HEK293 (cell line): ENCODE data around the gene HMCN2.

Experiments
- BCL11A ChIP-seq: fragments of 450-650 bp; formaldehyde crosslinking; IDR thresholded peaks from 2 replicates; pipeline ENCODE4 v1.5.1; 2016; ENCODE audit warnings: low read depth, missing biosample characterization, missing genetic modification characterization
- HOXA7 ChIP-seq: sonication (generic); formaldehyde crosslinking; IDR thresholded peaks from 2 replicates; pipeline ENCODE4 v1.8.1; 2022; ENCODE audit warnings: missing genetic modification reagents, borderline replicate concordance
- KLF7 ChIP-seq: fragments of 450-650 bp; formaldehyde crosslinking; IDR thresholded peaks from 2 replicates; pipeline ENCODE4 v1.5.1; 2016; ENCODE audit warnings: missing biosample characterization, missing genetic modification characterization, borderline replicate concordance
- RBAK ChIP-seq: fragments of 450-650 bp; formaldehyde crosslinking; IDR thresholded peaks from 2 replicates; pipeline ENCODE4 v1.5.1; 2016; ENCODE audit warnings: missing biosample characterization, missing genetic modification characterization
- ZBTB20 ChIP-seq: fragments of 450-650 bp; formaldehyde crosslinking; IDR thresholded peaks from 2 replicates; pipeline ENCODE4 v1.5.1; 2016; ENCODE audit warnings: missing biosample characterization, missing genetic modification characterization
- ZBTB7A ChIP-seq: fragments of 450-650 bp; formaldehyde crosslinking; IDR thresholded peaks from 2 replicates; pipeline ENCODE4 v1.5.1; 2016; ENCODE audit warnings: low read depth, missing biosample characterization, missing genetic modification characterization
- ZIC2 ChIP-seq: fragments of 450-650 bp; formaldehyde crosslinking; IDR thresholded peaks from 2 replicates; pipeline ENCODE4 v1.5.1; 2016; ENCODE audit warnings: missing biosample characterization, missing genetic modification characterization
- ZNF114 ChIP-seq: fragments of 450-650 bp; formaldehyde crosslinking; IDR thresholded peaks from 2 replicates; pipeline ENCODE4 v1.5.0; 2017; ENCODE audit warnings: missing biosample characterization, missing genetic modification characterization
- ZNF157 ChIP-seq: fragments of 450-650 bp; formaldehyde crosslinking; IDR thresholded peaks from 2 replicates; pipeline ENCODE4 v1.5.1; 2016; ENCODE audit warnings: missing biosample characterization, missing genetic modification characterization
- ZNF19 ChIP-seq: fragments of 450-650 bp; formaldehyde crosslinking; IDR thresholded peaks from 2 replicates; pipeline ENCODE4; 2016; ENCODE audit warnings: missing biosample characterization, missing genetic modification characterization, low read depth
- ZNF24 ChIP-seq: fragments of 450-650 bp; formaldehyde crosslinking; IDR thresholded peaks from 2 replicates; pipeline ENCODE4 v1.5.1; 2016; ENCODE audit warnings: missing biosample characterization, missing genetic modification characterization
- ZNF274 ChIP-seq, 2 experiments: fragments of 200-500 bp in 1 of 2; fragments of 450-650 bp in 1 of 2; sonication (Bioruptor generic) in 1 of 2; formaldehyde crosslinking in 1 of 2; IDR thresholded peaks; 2 replicates each; pipeline versions ENCODE4 v1.5.1 to v1.6.1; 2014 to 2016; ENCODE audit warnings: borderline replicate concordance in 1 of 2, inconsistent platforms in 1 of 2, low read length in 1 of 2, missing biosample characterization in 1 of 2, missing genetic modification characterization in 1 of 2
- ZNF324 ChIP-seq: fragments of 450-650 bp; formaldehyde crosslinking; IDR thresholded peaks from 2 replicates; pipeline ENCODE4 v1.5.1; 2016; ENCODE audit warnings: missing biosample characterization, missing genetic modification characterization
- ZNF426 ChIP-seq: fragments of 450-650 bp; formaldehyde crosslinking; IDR thresholded peaks from 2 replicates; pipeline ENCODE4 v1.5.1; 2017; ENCODE audit warnings: missing biosample characterization, missing genetic modification characterization, mild to moderate bottlenecking, inconsistent platforms, moderate library complexity
- ZNF514 ChIP-seq: fragments of 450-650 bp; formaldehyde crosslinking; IDR thresholded peaks from 2 replicates; pipeline ENCODE4 v1.5.1; 2016; ENCODE audit warnings: missing biosample characterization, missing genetic modification characterization
- ZNF521 ChIP-seq: fragments of 450-650 bp; formaldehyde crosslinking; IDR thresholded peaks from 2 replicates; pipeline ENCODE4 v1.5.1; 2017; ENCODE audit warnings: missing biosample characterization, mild to moderate bottlenecking, missing genetic modification characterization
- ZNF548 ChIP-seq: fragments of 450-650 bp; formaldehyde crosslinking; IDR thresholded peaks from 2 replicates; pipeline ENCODE4 v1.5.1; 2016; ENCODE audit warnings: missing biosample characterization, missing genetic modification characterization
- ZNF571 ChIP-seq: fragments of 450-650 bp; formaldehyde crosslinking; IDR thresholded peaks from 2 replicates; pipeline ENCODE4 v1.5.0; 2017; ENCODE audit warnings: missing biosample characterization, missing genetic modification characterization
- ZNF600 ChIP-seq: fragments of 450-650 bp; formaldehyde crosslinking; IDR thresholded peaks from 2 replicates; pipeline ENCODE4 v1.5.1; 2016; ENCODE audit warnings: missing biosample characterization, missing genetic modification characterization
- ZNF629 ChIP-seq: fragments of 450-650 bp; formaldehyde crosslinking; IDR thresholded peaks from 2 replicates; pipeline ENCODE4 v1.5.1; 2017; ENCODE audit warnings: missing biosample characterization, missing genetic modification characterization
- ZNF658 ChIP-seq: fragments of 450-650 bp; formaldehyde crosslinking; IDR thresholded peaks from 2 replicates; pipeline ENCODE4; 2016; ENCODE audit warnings: missing biosample characterization, missing genetic modification characterization
- TF ChIP-seq, protein P1 (sequence below): fragments of 450-650 bp; formaldehyde crosslinking; IDR thresholded peaks from 2 replicates; pipeline ENCODE4 v1.5.1; 2016; ENCODE audit warnings: missing biosample characterization, missing genetic modification characterization
- TF ChIP-seq, protein P2 (sequence below): fragments of 450-650 bp; formaldehyde crosslinking; IDR thresholded peaks from 2 replicates; pipeline ENCODE4 v1.5.1; 2016; ENCODE audit warnings: missing biosample characterization, missing genetic modification characterization
- TF ChIP-seq, protein P3 (sequence below): fragments of 450-650 bp; formaldehyde crosslinking; optimal IDR thresholded peaks from 2 replicates; pipeline ENCODE3; 2016; ENCODE audit warnings: missing biosample characterization, mild to moderate bottlenecking, missing genetic modification characterization
- TF ChIP-seq, protein P4 (sequence below): fragments of 450-650 bp; IDR thresholded peaks from 2 replicates; pipeline ENCODE4 v1.5.1; 2018; ENCODE audit warnings: missing biosample characterization, missing genetic modification characterization
- TF ChIP-seq, protein P5 (sequence below): fragments of 450-650 bp; formaldehyde crosslinking; IDR thresholded peaks from 2 replicates; pipeline ENCODE4 v1.5.1; 2016; ENCODE audit warnings: missing biosample characterization, missing genetic modification characterization
- TF ChIP-seq, protein P6 (sequence below): fragments of 450-650 bp; formaldehyde crosslinking; IDR thresholded peaks from 2 replicates; pipeline ENCODE4 v1.5.1; 2016; ENCODE audit warnings: missing biosample characterization, missing genetic modification characterization

The HMCN2 gene

DNA sequence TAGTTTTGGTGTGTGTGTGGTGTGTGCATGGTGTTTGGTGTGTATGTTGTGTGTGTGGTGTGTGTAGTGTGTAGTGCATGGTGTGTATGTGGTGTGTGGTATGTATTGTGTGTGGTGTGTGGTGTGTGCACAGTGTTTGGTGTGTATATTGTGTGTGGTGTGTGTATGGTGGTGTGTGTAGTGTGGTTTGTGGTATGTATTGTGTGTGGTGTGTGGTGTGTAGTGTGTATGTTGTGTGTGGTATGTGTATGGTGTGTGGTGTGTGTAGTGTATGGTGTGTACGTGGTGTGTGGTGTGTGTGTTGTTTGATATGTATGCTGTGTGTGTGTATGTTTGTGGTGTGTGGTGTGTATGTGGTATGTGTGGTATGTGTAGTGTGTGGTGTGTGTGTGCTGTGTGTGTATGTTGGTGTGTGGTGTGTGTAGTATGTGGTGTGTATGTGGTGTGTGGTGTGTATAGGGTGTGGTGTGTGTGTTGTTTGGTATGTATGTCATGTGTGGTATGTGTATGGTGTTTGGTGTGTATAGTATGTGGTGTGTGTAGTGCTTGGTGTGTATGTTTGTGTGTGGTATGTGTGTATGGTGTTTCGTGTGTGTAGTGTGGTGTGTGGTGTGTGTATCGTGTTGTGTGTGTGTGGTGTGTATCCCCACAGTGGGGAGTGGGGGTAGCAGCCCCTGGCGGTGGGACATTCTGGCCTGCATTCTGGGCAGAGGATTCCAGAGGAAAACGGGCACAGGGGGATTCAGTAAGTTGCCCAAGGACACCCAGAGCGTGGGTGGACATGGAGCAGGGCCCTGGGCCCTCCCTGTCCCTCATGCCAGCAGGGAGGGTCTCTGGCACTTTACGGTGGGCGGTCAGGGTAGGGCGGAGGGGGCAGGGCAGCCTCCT lies 79.7 kb downstream of the HMCN2 start (continued):
- TF ChIP-seq, protein P1, sequence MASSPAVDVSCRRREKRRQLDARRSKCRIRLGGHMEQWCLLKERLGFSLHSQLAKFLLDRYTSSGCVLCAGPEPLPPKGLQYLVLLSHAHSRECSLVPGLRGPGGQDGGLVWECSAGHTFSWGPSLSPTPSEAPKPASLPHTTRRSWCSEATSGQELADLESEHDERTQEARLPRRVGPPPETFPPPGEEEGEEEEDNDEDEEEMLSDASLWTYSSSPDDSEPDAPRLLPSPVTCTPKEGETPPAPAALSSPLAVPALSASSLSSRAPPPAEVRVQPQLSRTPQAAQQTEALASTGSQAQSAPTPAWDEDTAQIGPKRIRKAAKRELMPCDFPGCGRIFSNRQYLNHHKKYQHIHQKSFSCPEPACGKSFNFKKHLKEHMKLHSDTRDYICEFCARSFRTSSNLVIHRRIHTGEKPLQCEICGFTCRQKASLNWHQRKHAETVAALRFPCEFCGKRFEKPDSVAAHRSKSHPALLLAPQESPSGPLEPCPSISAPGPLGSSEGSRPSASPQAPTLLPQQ (tag by site-specific recombination) = no peak
- TF ChIP-seq ZNF629 (tag by site-specific recombination) = no peak
- peak; percentile 84 for TF ChIP-seq ZNF571 (tag by site-specific recombination)
- no peak for TF ChIP-seq HOXA7 (CRISPR knock-in tag)
- no peak for TF ChIP-seq ZNF426
- TF ChIP-seq, protein P2, sequence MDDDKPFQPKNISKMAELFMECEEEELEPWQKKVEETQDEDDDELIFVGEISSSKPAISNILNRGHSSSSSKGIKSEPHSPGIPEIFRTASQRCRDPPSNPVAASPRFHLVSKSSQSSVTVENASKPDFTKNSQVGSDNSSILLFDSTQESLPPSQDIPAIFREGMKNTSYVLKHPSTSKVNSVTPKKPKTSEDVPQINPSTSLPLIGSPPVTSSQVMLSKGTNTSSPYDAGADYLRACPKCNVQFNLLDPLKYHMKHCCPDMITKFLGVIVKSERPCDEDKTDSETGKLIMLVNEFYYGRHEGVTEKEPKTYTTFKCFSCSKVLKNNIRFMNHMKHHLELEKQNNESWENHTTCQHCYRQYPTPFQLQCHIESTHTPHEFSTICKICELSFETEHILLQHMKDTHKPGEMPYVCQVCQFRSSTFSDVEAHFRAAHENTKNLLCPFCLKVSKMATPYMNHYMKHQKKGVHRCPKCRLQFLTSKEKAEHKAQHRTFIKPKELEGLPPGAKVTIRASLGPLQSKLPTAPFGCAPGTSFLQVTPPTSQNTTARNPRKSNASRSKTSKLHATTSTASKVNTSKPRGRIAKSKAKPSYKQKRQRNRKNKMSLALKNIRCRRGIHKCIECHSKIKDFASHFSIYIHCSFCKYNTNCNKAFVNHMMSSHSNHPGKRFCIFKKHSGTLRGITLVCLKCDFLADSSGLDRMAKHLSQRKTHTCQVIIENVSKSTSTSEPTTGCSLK = no peak
- no peak for TF ChIP-seq ZBTB7A (tag by site-specific recombination)
- no peak for TF ChIP-seq ZNF514
- TF ChIP-seq, protein P3, sequence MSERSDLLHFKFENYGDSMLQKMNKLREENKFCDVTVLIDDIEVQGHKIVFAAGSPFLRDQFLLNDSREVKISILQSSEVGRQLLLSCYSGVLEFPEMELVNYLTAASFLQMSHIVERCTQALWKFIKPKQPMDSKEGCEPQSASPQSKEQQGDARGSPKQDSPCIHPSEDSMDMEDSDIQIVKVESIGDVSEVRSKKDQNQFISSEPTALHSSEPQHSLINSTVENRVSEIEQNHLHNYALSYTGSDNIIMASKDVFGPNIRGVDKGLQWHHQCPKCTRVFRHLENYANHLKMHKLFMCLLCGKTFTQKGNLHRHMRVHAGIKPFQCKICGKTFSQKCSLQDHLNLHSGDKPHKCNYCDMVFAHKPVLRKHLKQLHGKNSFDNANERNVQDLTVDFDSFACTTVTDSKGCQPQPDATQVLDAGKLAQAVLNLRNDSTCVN (tag by site-specific recombination) = peak; percentile 1
- no peak; the same call in 1 of the 2 replicates for TF ChIP-seq ZNF114 (tag by site-specific recombination)
- no peak for TF ChIP-seq ZNF19
- 0 out of 2 replicates have a peak, but pooled peaks have one; percentile 8 for TF ChIP-seq ZNF157 (tag by site-specific recombination)
- no peak for TF ChIP-seq ZNF600
- TF ChIP-seq ZNF324 = no peak
- TF ChIP-seq ZNF548 = no peak; the same call in 1 of the 2 replicates
- TF ChIP-seq ZNF658 = 0 out of 2 replicates have a peak, but pooled peaks have one; percentile 12
- peak; percentile 87; the same call in 1 of the 2 replicates for TF ChIP-seq ZNF521 (tag by site-specific recombination)
- 0 out of 2 replicates have a peak, but pooled peaks have one; percentile 19 for TF ChIP-seq KLF7 (tag by site-specific recombination)
- TF ChIP-seq ZIC2 (tag by site-specific recombination) = no peak; the same call in 1 of the 2 replicates
- TF ChIP-seq ZBTB20 (tag by site-specific recombination) = 0 out of 2 replicates have a peak, but pooled peaks have one; percentile 31
- TF ChIP-seq, protein P4, sequence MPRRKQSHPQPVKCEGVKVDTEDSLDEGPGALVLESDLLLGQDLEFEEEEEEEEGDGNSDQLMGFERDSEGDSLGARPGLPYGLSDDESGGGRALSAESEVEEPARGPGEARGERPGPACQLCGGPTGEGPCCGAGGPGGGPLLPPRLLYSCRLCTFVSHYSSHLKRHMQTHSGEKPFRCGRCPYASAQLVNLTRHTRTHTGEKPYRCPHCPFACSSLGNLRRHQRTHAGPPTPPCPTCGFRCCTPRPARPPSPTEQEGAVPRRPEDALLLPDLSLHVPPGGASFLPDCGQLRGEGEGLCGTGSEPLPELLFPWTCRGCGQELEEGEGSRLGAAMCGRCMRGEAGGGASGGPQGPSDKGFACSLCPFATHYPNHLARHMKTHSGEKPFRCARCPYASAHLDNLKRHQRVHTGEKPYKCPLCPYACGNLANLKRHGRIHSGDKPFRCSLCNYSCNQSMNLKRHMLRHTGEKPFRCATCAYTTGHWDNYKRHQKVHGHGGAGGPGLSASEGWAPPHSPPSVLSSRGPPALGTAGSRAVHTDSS (tag by site-specific recombination) = no peak
- 0 out of 2 replicates have a peak, but pooled peaks have one; percentile 15 for TF ChIP-seq BCL11A
- TF ChIP-seq ZNF24 (tag by site-specific recombination) = no peak
- TF ChIP-seq, protein P5, sequence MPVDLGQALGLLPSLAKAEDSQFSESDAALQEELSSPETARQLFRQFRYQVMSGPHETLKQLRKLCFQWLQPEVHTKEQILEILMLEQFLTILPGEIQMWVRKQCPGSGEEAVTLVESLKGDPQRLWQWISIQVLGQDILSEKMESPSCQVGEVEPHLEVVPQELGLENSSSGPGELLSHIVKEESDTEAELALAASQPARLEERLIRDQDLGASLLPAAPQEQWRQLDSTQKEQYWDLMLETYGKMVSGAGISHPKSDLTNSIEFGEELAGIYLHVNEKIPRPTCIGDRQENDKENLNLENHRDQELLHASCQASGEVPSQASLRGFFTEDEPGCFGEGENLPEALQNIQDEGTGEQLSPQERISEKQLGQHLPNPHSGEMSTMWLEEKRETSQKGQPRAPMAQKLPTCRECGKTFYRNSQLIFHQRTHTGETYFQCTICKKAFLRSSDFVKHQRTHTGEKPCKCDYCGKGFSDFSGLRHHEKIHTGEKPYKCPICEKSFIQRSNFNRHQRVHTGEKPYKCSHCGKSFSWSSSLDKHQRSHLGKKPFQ (tag by site-specific recombination) = peak; percentile 98
- TF ChIP-seq, protein P6, sequence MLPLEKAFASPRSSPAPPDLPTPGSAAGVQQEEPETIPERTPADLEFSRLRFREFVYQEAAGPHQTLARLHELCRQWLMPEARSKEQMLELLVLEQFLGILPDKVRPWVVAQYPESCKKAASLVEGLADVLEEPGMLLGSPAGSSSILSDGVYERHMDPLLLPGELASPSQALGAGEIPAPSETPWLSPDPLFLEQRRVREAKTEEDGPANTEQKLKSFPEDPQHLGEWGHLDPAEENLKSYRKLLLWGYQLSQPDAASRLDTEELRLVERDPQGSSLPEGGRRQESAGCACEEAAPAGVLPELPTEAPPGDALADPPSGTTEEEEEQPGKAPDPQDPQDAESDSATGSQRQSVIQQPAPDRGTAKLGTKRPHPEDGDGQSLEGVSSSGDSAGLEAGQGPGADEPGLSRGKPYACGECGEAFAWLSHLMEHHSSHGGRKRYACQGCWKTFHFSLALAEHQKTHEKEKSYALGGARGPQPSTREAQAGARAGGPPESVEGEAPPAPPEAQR = peak; percentile 72; the same call in 1 of the 2 replicates
- TF ChIP-seq ZNF274 (IDR thresholded peaks at IDR 0.05; ENCODE audit: low read length) = no peak
- TF ChIP-seq ZNF274 (tag by site-specific recombination; IDR thresholded peaks at IDR 0.05; ENCODE audit: borderline replicate concordance) = peak; percentile 31; the same call in 1 of the 2 replicates
- no peak for TF ChIP-seq RBAK (tag by site-specific recombination)
